Glutamatergic neuron (in vitro differentiated cells): ENCODE results near the gene USP35. TPM values are rescaled to one million over a fixed set of nuclear protein-coding genes. Genes with fewer than 3 reads are reported as not detected.
"Not testable (repeated sequence)": the region's sequence is repeated elsewhere in the genome, so short reads cannot be mapped to it uniquely, and the experiment has no call there.

ENCODE experiments used
- DNase-seq: peaks from one replicate; pipeline ENCODE4 v3.0.0; 2022
- H3K27ac Mint-ChIP-seq: one replicate; pipeline ENCODE4 v1.8.0; 2020; ENCODE audit warnings: mild to moderate bottlenecking, mixed read lengths, inconsistent platforms; ENCODE audit not compliant: unreplicated experiment
- H3K27me3 Mint-ChIP-seq: one replicate; pipeline ENCODE4 v1.8.0; 2020; ENCODE audit warnings: mild to moderate bottlenecking, moderate library complexity, mixed read lengths, inconsistent platforms; ENCODE audit not compliant: unreplicated experiment
- H3K36me3 Mint-ChIP-seq: one replicate; pipeline ENCODE4 v1.8.0; 2020; ENCODE audit warnings: mild to moderate bottlenecking, mixed read lengths, inconsistent platforms; ENCODE audit not compliant: unreplicated experiment
- H3K4me1 Mint-ChIP-seq: one replicate; pipeline ENCODE4 v1.8.0; 2020; ENCODE audit warnings: mild to moderate bottlenecking, low read depth, mixed read lengths, inconsistent platforms; ENCODE audit not compliant: unreplicated experiment
- H3K4me3 Mint-ChIP-seq: one replicate; pipeline ENCODE4 v1.8.0; 2020; ENCODE audit warnings: mild to moderate bottlenecking, mixed read lengths, inconsistent platforms; ENCODE audit not compliant: unreplicated experiment
- H3K9me3 Mint-ChIP-seq: one replicate; pipeline ENCODE4 v1.8.0; 2020; ENCODE audit warnings: mild to moderate bottlenecking, moderate library complexity, mixed read lengths, inconsistent platforms; ENCODE audit not compliant: unreplicated experiment
- total RNA-seq: library from RNA; stranded (reverse); fragmentation: NEBNext Ultra II Directional; extraction: Animal tissue kit (Norgen Biotek cat#: 25700); gene quantifications from one replicate; pipeline ENCODE4 v1.2.1, GENCODE V29; 2021; ENCODE audit not compliant: unreplicated experiment
- TF ChIP-seq, protein P1 (sequence below): fragments of 200-600 bp; sonication (generic); IDR thresholded peaks from one replicate; pipeline ENCODE4 v1.5.0; 2021; ENCODE audit not compliant: partially characterized antibody, unreplicated experiment

USP35 gene
- total RNA-seq, 1 donor from 2014 or later = 34.2 TPM

DNA sequence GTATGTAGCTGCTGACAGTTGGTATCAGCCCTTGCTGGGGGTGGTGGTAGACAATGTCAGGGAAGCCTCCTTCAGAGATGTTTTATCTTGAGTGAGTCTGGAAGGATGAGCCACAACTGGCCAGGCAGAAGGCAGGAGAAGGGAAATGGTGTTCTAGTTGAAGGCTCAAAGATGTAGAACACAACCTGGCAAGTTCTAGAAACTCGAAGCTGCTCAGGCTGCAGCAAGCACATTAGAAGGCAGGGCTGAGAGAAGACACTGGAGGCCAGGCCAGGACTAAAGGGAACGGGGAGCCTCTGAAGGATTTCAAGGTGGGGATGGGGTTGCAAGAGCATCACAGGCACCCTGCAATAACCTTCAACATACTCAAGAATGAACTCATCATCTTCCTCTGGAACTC lies 40.4 kb downstream of the USP35 start:
- TF ChIP-seq, protein P1, sequence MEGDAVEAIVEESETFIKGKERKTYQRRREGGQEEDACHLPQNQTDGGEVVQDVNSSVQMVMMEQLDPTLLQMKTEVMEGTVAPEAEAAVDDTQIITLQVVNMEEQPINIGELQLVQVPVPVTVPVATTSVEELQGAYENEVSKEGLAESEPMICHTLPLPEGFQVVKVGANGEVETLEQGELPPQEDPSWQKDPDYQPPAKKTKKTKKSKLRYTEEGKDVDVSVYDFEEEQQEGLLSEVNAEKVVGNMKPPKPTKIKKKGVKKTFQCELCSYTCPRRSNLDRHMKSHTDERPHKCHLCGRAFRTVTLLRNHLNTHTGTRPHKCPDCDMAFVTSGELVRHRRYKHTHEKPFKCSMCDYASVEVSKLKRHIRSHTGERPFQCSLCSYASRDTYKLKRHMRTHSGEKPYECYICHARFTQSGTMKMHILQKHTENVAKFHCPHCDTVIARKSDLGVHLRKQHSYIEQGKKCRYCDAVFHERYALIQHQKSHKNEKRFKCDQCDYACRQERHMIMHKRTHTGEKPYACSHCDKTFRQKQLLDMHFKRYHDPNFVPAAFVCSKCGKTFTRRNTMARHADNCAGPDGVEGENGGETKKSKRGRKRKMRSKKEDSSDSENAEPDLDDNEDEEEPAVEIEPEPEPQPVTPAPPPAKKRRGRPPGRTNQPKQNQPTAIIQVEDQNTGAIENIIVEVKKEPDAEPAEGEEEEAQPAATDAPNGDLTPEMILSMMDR = no peak

GRCh38 chr11:78230161-78230877 lies 41.6 kb downstream of the USP35 start:
- H3K27me3 Mint-ChIP-seq = peaks cover 5% of the 10 kb centered on the region
- H3K36me3 Mint-ChIP-seq = peaks cover 5% of the 10 kb centered on the region
- no peak overlapping the region for H3K27ac Mint-ChIP-seq
- H3K4me3 Mint-ChIP-seq = no peak overlapping the region
- no peak for DNase-seq
- peaks cover 4% of the 10 kb centered on the region for H3K4me1 Mint-ChIP-seq
- H3K9me3 Mint-ChIP-seq = peaks cover 12% of the 10 kb centered on the region
- TF ChIP-seq, protein P1 = no peak

More for the DNA sequence above, 40.4 kb downstream of the USP35 start:
- Mint-ChIP-seq H3K27ac (peak overlapping the region; percentile 1), H3K4me3 (no peak overlapping the region), H3K9me3 (peaks cover 13% of the 10 kb centered on the region), H3K27me3 (peaks cover 8% of the 10 kb centered on the region), H3K36me3 (peaks cover 13% of the 10 kb centered on the region), H3K4me1 (peaks cover 4% of the 10 kb centered on the region)
- no peak for DNase-seq

DNA sequence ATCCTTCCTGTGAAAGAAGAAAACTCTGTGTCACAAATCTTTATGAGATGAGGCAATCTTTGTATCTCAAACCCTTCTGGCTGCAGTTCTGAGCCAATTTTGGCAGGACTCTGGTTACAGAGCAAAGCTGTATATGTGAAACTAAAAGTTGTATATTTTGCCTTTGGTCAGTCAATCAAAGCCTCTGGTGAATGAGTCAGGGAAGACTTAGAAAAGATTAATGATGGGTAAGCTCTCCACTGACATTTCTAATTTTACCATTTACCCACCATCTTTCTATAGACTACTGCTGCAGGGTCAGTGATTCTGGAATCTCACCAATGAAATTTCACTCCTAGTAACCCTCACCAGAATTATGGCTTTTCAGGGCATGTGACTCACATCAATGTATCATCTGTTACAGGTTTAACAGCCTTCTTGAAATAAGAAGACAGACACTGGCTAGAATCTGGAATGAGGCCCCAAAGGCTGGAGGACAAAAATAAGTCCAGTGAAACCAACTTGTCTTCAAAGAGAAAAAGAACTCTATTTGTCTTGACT lies 43.3 kb downstream of the USP35 start:
- TF ChIP-seq, protein P1 = no peak
- H3K9me3 Mint-ChIP-seq = peaks cover 16% of the 10 kb centered on the region
- H3K4me1 Mint-ChIP-seq = peaks cover 4% of the 10 kb centered on the region

DNA sequence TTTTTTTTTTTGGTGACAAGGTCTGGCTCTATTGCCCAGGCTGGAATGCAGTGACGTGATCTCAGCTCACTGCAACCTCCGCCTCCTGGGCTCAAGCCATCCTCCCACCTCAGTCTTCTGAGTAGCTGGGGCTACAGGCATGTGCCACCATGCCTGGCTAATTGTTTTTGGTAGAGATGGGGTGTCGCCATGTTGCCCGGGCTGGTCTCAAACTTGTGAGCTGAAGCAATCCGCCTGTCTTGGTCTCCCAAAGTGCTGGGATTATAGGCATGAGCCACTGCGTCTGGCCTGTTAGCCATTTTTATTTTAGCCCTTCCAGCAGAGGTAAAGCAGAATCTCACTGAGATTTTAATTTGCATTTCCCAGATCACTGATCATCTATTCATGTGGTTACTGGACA lies 44.3 kb downstream of the USP35 start:
- H3K4me3 Mint-ChIP-seq, DNase-seq, H3K27ac Mint-ChIP-seq, H3K27me3 Mint-ChIP-seq, H3K4me1 Mint-ChIP-seq: not testable (repeated sequence)
- Mint-ChIP-seq H3K36me3 (peaks cover 16% of the 10 kb centered on the region), H3K9me3 (peaks cover 18% of the 10 kb centered on the region)

More for the DNA sequence above, 43.3 kb downstream of the USP35 start:
- DNase-seq = no peak
- Mint-ChIP-seq H3K4me3 (no peak overlapping the region), H3K36me3 (peaks cover 6% of the 10 kb centered on the region), H3K27ac (no peak overlapping the region), H3K27me3 (peaks cover 3% of the 10 kb centered on the region)

- DNase-seq = no peak
- Mint-ChIP-seq H3K27ac (no peak overlapping the region), H3K4me1 (peaks cover under 1% of the 10 kb centered on the region), H3K27me3 (peaks cover 5% of the 10 kb centered on the region), H3K4me3 (no peak overlapping the region), H3K9me3 (peaks cover 19% of the 10 kb centered on the region), H3K36me3 (peaks cover 16% of the 10 kb centered on the region)
- TF ChIP-seq, protein P1 = no peak
Measured at GRCh38 chr11:78234006-78234405, 45.3 kb downstream of the USP35 start.
